NCI-H146 treated with DMSO at 0.1 percent for 48 hours (cell line): Measurements from ENCODE around the gene STARD3.
A peak's percentile ranks its signal among the peaks of the same experiment; 100 is the strongest.
"Not testable (repeated sequence)": the region's sequence is repeated elsewhere in the genome, so short reads cannot be mapped to it uniquely, and the experiment has no call there.

Experiments used
- DNase-seq: peaks from one replicate; lab custom pipeline; 2025; ENCODE audit not compliant: unreplicated experiment; lab: John Stamatoyannopoulos, UW

STARD3 gene

DNA sequence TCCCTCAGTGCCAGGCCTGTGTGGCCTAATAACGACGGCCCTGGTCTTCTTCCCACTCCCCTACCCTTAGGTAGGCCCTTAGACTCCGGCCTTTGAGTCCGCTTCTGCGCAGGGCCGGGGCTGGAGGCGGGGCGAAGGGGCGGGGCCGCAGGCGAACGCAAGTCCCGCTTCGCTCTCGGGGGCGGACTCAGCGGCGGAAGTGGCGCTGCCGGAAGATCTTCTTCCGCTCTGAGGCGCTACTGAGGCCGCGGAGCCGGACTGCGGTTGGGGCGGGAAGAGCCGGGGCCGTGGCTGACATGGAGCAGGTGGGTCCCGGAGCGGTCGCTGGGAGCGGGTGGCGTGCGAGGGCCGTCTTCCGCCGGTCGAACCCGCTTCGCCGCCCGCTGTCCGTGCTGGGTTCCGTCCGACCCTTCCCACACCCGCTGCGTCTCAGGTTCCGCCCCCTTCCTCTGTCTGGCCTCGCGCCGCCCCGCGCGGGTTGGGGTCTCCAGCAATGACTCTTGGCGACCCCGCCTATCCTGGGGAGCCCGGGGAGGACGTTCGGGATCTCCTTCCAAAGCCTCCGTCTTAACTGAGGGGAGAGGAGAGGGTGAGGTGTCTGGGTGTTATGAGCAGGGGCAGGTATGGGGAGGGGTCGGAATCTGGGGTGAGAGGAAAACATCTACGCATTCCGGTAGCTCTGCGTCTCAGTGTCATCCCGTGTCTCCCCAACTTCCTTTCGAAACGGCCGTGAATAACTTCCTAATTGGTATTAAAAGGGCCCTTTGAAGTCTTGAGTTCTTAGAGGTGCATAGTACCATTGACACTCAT, at the start of gene STARD3:
Gene STARD3 (plus strand): TSS at position 218 of the 810 bp plus-strand sequence. CDS start 16,388 bp downstream, outside the sequence.
- peak; percentile 29 for DNase-seq

DNA sequence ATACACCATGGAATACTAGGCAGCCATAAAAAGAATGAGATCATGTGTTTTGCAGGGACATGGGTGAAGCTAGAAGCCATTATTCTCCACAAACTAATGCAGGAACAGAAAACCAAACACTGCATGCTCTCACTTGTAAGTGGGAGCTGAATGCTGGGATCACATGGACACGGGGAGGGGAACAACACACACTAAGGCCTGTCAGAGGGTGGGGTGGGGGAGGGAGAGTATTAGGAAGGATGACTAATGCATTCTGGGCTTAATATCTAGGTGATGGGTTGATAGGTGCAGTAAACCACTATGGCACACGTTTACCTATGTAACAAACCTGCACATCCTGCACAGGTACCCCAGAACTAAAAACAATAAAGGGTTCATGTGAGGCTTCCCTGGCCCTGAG, 46.8 kb upstream of the STARD3 start:
- DNase-seq = not testable (repeated sequence)

DNA sequence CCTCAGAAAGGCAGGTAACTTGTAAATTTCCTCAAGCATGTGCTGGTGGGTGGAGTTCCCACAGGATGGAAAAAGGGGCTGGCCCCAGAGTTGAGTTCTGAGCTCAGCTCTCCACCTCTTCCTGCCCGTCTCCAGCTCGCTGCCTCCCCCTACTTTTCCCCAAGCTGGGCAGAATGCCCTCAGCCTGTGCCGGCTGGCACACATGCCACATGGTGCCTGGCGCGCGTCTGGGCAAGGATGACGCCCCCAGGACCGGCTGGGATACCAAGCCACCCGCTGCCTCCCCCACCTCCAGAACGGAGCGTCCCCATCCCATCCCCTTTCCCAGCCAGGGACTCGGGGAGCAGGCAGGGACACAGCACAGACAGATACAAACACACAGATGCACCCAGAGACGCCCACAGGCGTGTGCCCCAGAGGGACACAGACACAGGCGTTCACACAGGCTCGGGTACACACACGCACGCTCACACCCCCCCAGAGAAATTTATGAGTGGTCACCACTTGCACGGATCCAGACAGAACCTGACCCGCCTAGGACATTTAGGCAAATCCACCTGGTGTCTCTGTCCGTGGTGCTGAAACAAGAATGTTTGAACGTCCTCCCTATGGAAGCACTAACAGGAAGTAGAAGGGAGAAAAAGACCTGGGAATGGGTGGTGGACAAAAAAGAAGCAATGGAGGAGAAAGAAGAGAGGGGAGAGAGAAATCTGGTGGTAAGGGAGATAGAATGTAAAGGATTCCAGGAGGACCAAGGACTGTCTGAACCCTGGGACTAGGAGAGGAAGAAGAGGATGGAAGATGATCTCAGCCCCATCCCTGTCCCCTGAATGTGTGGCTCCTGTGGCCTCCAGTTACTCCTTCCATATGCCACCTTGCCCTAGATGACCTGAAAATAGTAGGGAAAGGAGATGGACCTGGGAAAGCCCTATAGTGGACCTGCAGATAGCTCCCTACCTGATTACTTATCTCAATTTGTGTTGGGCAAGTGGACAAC, 44.7 kb upstream of the STARD3 start:
- DNase-seq = peak; percentile 13

DNA sequence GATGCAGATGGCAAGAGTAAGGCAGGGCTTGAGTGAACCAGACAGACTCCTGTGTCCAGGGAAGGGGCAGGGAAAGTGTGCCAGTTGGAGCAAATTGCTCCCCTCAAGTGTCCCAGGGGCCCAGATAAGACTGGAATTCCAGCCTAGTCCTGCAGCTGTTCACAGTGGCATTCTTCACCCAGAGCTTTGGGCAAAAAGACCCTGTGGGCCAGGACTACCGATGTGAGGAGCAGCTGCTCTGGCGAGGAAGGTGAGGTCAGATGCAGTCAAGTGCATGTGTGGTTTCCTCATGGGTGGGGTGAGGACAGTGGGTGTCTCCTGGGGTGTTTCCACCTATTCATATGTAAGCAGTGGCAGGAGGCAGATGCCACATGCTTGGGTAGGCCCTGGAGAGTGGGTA, 43.6 kb upstream of the STARD3 start:
- DNase-seq = no peak

DNA sequence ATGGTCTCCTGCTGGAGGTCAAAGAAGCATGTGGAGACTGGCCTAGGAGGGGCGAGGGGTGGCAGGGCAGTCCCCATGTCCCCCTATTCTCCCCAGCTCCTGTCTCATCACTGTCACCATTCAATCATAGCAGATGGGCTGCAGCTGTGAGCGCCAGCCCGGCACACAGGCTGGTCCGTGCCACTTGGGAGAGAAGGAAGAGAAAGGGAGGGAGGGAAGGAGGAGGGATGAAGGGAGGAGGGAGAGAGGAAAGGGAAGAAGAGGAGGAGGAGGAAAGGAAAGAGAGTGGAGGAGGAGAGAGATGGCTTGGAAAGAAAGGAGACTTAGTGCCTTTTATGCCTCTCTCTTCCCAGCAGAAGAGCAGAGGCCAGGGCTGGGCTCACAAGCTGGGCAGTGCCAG, 41.6 kb upstream of the STARD3 start:
- DNase-seq = no peak

DNA sequence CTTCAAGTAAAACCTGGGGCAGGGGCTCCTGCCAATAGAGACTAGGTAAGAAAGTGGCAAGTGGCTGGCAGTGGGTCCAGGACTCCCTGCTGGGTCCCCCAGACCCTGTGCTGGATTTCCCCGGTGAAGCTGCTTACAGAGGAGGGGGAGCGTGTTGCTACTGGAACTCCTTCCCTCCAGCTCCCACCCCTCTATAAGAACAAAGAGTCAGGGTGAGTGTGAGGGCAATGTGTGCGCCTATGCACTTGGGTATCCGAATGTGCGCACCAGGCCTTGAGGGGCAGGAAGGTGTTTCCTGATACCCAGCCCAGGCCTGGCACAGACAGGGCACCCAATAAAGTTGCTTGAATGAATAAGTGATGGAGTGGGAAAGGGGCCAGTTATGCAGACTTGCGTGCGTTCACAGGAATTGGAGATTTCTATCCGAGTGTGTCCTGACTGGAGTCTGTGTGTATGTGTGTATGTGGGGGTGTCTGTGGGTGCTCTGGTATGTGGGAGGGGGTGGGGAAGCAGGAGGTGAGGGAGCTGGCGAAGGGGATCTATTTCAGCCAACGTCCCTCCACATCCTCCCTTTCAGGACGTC, 40.9 kb upstream of the STARD3 start:
- no peak for DNase-seq

DNA sequence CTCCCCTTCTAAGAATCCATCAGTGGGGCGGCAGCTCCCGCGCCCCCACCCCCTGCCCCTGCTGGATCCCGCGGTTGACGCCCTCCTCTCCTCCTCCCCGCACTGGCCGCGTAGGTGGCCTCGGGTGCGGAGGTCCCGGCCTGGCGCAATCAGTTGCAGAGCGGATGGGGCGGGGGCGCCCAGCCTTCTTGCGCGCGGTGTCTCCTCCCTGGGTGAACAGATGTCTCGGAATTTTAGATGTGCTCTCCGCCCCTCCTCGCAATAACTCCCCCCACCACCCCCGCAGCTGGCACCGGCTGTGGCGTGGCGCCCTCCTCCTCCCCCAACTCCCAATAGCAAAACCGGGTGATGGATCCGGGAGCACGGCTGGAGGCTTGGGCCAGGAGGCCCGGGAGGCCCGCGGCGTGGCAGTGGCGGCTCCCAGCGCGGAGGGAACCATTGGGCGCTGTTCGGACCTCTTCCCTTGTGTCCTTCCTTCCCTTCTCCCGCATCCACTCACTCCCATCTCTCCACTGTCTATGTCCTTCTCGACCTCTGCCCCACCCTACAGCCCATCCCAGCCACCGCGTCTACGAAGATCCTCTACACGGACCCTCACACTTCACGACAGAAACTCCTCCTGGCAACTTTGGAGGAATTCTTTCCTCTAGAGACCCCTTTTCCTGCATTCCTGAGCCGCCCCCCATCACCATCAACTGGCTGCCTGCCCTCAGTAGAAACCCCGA, 40.2 kb upstream of the STARD3 start:
- no peak for DNase-seq

DNA sequence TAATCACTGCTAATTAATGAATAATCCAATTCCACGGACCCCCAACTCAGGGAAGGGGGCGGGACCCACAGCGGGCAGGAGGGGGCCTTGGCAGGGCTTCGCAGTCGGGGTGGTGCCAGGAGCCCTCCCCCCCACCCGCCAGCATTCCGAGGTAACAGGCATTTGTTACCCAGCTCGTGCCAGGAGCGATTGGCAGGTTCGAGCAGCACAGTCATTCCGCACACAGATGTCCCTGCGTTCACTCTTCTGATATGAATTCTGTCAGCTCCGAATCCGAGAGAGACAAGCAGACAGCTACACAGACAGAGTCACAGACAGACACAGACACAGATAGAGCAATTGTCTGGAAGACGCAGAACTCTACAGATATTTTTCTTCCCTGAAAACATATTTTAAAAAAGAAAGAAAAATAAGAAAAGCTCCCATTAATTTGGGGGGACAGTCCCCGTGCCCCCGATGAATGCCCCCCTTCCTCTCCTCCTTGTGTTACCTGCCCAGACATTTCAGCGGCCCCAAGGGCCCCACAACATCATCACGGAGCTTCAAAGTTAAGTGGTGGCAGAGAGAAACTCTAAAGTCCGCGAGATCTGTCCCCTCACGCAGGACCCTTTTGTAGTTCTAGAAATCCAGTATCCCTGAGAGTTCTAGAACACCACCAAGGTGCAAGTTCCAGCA, 39.4 kb upstream of the STARD3 start:
- no peak for DNase-seq

DNA sequence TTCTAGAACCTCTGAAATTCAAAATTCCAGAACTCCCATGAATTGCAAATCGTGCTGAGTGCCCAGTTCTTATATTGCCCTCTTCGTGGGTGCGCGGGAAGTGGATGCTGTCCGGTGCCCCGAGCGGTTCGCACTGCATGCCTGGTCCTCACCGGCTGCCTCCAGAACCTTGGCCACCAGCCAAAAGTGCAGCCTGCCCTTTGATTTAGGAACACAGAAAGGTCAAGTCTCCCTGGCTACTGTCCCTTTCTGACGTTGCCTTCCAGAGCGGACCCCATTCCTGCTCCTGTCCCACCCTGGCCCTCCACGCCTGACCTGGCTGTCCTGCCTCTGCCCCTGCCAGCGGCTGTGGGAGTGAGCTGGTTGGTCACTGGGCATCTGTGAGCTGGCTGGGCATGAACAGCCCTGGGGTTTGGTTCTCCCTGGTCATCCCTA, 38.9 kb upstream of the STARD3 start:
- no peak for DNase-seq

DNA sequence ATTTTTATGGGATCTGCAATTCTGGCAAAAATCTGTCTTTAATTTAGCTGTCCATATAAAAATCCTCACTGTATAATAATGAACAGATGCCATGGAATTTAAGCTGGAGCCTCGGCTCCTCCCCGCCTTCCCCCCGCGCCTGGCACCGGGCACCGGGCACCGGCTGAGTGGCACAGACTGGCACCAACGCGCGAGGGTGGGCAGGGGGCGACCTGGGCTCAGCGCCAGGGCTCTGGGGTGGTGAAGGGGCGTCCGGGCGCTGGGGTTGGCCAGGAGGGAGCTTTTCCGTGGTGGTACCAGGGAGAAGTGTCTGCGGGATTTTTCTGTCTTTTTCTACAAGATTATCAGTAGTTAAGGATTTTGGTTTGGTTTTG, 38.3 kb upstream of the STARD3 start:
- DNase-seq = no peak

DNA sequence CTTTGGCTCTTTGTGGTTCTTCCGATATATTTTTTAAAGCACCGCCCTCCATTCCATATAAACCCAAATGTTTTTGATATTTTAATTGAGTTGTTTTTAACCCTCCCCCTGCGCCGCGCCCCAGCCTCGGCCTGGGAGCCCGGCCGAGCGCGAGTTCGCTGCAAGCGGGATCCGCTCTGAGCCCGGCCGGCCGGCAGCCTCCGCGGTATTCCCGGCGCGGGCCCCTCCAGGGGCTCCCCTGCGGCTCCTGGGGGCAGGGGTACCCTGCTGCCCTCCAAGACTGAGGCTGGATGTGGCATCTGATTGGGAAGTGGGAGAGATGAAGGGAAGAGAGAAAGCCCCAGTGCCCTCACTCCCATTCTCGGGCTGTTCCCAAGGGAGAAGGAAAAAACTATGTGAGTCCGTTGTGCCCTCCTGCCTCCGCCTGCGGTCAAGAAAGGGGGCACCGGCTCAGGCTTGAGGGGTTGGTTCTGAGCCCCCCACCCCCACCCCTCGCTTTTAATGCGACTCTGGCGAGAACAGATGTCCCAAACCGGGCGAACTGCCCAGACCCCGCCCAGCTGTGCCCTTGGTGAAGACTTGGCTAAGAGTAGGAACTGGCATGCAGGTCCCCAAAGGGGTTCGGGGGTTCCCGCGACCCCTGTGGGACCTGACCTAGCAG, 37.8 kb upstream of the STARD3 start:
- no peak for DNase-seq

DNA sequence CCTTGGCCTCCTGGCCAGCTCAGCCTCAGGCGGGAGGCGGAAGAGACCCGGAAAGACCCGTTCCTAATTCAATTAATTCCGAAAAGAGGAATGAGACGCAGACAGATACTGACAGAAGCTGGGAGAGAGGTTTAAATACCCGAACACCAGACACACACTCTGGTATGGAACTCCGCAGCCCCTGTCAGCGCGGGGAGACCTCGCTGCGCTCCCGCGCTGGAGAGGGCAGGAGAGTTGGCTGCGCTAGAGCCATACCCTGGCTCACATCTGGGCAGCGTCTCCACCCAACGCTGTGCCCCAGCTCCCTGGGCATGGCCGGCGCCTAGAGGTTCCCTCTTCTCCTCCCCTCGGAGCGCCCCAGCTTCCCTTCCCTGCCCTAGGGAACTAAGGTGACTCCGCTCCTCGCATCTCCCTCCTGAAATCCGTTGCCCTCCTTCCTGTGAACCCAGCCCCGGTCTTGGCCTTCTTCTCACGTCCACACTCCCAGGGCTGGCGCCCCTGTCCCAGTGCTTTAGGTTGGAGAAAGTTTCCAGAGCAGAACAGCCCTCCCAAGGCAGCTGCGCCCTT, 37.2 kb upstream of the STARD3 start:
- DNase-seq = no peak

DNA sequence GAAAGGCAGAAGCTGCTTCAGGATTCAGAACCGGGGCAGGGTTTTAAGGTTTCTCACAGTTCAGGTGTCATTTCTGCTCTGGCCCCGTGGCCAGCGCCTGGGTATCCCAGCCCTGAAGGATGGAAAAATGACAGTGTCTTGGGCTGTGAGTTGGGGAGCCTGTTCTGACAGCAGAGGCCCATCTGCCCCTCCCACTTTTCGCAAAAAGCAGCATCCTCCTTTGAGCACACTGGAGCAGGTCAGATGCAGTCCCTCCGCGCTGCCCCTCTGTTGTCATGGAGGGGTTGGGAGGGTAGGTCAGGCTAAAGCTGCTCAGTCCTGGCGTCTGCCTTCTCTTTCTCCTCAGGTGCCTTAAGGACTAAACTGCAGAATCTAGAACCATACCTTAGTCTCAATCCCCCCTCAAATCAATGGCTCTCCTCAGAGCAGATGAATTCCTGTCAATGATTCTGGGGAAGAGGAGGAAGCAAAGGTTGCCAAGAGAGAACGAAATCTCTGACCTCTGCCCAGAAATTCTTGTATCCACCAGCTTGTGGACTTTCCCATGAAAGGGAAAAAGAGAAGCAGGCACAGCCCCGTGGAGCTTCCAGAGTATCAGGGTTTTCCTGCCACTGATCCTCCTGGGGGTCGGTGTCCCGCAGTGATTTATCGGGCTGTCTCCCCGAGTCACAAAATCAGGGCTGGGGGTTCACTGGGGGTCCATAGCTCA, 36.5 kb upstream of the STARD3 start:
- no peak for DNase-seq

DNA sequence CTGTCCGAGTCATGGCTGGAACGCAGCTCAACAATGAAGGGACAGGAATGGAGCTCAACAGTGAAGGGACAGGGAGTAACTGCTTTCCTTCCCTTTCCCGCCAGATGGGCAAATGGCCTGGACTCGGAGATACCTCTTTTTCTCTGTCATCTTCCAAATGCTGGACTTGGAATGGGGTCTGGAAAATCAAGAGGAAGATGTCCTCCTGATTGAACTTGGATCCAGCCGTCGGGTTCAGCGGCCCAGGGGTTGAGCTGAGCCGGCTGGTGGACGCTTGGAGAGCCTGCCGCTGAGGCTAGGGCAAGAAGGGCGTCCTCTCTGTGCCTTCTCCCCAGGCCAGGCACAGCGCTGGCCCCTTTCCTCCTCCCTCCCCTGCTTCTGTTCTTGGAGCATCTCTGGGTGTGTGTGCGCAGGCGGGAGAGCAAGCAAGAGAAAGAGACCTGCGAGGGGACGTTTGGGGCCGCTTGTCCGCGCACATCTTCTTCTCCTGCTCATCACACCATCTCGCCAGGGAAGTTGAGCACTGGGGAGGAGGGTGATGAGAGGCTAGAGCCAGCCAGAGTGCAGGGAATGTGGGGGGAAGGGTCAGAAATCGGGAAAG, 35.8 kb upstream of the STARD3 start:
- no peak for DNase-seq

DNA sequence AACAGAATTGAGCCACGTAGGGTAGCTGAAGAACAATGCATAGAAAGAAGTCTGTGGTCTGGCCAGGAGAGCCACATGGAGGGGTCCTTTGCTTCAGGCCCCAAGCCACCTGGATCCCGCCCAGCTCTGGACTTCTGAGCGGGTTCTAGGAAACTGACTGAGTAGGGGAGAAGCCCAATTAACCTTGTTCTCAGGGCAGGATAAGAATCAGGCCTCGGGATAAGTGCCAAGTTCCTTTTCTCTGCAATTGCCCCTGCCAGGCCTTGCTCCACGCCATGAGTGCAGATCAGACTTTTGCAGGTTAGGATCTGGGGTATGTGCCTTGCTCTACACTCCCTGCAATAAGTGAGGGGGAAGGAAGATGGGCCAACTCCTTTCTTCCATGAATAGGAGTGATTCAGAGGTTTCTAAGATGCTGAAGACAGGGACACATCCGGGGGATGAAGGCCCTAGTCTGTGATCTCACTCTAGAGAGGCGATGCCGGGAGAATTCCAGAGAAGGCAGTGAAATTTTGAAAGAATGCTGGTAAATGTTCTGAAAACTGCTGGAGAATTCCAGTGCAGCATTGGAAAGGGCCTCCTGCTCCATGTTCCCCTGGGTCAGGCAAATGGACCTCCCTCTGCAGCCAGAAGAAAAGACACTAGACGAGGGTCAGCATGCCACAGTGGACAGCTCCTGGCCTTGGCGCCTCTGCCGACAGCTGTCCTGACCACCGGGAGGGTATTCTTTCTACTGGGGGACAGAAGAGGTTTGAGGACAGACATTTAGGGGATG, 35.0 kb upstream of the STARD3 start:
- DNase-seq = no peak

DNA sequence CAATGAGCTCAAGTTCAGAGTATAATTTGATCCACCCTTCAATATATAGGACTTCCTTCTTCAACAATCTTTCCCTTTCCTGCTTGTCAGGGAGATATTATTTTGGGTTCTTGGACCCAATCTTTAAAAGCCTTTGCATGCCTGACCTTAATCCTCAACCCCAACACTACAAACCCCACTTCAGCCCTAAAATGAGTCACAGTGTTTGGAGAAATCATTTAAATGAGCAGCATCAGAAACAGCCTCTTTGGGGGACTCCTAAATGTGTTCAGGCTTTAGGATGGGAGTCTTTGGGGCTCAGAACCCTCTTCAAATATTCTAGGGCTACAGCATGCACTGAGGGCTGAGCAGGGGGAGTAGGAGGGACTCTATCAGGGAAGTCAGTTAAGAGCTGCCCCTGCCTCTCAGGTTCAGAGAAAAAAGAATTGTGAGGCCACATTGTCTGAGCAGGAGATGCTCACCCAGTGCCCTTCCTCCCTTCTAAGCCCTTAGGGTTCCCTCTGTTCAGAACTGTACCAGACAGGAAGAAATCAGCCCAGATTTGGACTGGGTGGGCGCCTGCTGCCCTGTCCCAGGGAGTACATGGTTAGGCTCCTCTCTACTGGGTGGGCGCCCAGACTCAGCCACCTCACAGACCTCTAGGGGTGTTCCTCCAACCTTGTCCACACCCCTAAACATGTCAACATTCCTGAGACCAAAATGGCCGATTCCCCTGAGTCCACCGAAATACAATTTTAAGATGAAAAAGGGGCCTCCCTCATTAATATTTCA, 34.2 kb upstream of the STARD3 start:
- DNase-seq = no peak
